GM21526 (cell line): Measurements from ENCODE around the gene CPZ.
"Not testable (repeated sequence)": the region's sequence is repeated elsewhere in the genome, so short reads cannot be mapped to it uniquely, and the experiment has no call there.

ENCODE experiments used
- ATAC-seq: cut with Tn5 transposase; IDR thresholded peaks from one replicate; pipeline ENCODE4 v1.9.1; 2021; ENCODE audit warnings: moderate library complexity; ENCODE audit not compliant: unreplicated experiment, low FRiP score

The CPZ gene

GRCh38 chr4:8608714-8609391, 16.3 kb downstream of the CPZ start:
- ATAC-seq: no peak

- ATAC-seq: no peak
Observed at GRCh38 chr4:8609406-8609805, 16.8 kb downstream of the CPZ start.

- ATAC-seq: no peak
Observed at GRCh38 chr4:8609824-8610350, 17.3 kb downstream of the CPZ start.

- ATAC-seq: no peak
Observed at GRCh38 chr4:8610858-8611616, 18.5 kb downstream of the CPZ start.

GRCh38 chr4:8612646-8613045, 20.1 kb downstream of the CPZ start:
- ATAC-seq: no peak

- no peak for ATAC-seq
Observed at GRCh38 chr4:8613421-8614364, 21.1 kb downstream of the CPZ start.

GRCh38 chr4:8614365-8615193, 22.0 kb downstream of the CPZ start:
- no peak for ATAC-seq

- ATAC-seq: no peak
Observed at GRCh38 chr4:8615366-8615765, 22.8 kb downstream of the CPZ start.

- ATAC-seq: no peak
Observed at GRCh38 chr4:8615921-8616787, 23.6 kb downstream of the CPZ start.

- no peak for ATAC-seq
Observed at GRCh38 chr4:8616831-8617230, 24.3 kb downstream of the CPZ start.

GRCh38 chr4:8617486-8618040, 25.0 kb downstream of the CPZ start:
- no peak for ATAC-seq

- ATAC-seq: no peak
Observed at GRCh38 chr4:8618421-8618820, 25.9 kb downstream of the CPZ start.

- no peak for ATAC-seq
Observed at GRCh38 chr4:8618961-8619720, 26.6 kb downstream of the CPZ start.

- ATAC-seq: not testable (repeated sequence)
Observed at GRCh38 chr4:8621135-8621534, 28.6 kb downstream of the CPZ start.

GRCh38 chr4:8624601-8625272, 32.2 kb downstream of the CPZ start:
- not testable (repeated sequence) for ATAC-seq

- ATAC-seq: not testable (repeated sequence)
Observed at GRCh38 chr4:8630240-8630905, 37.8 kb downstream of the CPZ start.

- ATAC-seq: not testable (repeated sequence)
Observed at GRCh38 chr4:8631896-8632295, 39.3 kb downstream of the CPZ start.
